H1 (cell line): ENCODE data around the gene SEMA6A.

Experiments used
- CHD2 ChIP-seq: IDR thresholded peaks from 2 replicates; pipeline ENCODE4 v1.6.1; 2012; ENCODE audit warnings: low read length, improper control_type of control experiment
- EP300 ChIP-seq, 2 experiments: IDR thresholded peaks; 1 replicate in 1 of 2; 2 replicates in 1 of 2; pipeline ENCODE4 v1.6.1; 2011 to 2012; ENCODE audit warnings: low read depth in 2 of 2, low read length in 2 of 2, mild to moderate bottlenecking in 2 of 2, borderline replicate concordance in 1 of 2, inconsistent platforms in 1 of 2, moderate library complexity in 1 of 2
- EZH2 ChIP-seq: fragments of 200-600 bp; sonication (generic); IDR thresholded peaks from 2 replicates; pipeline ENCODE4 v1.7.1; 2012; ENCODE audit warnings: low read depth, mild to moderate bottlenecking, moderate library complexity, low read length, inconsistent platforms; ENCODE audit not compliant: severe bottlenecking
- KDM1A ChIP-seq: fragments of 200-600, 300-600 bp; sonication (generic); IDR thresholded peaks from 2 replicates; pipeline ENCODE4 v1.7.1; 2016; ENCODE audit warnings: mild to moderate bottlenecking, low read length, borderline replicate concordance
- POLR2A ChIP-seq, 2 experiments: IDR thresholded peaks; 1 replicate in 1 of 2; 2 replicates in 1 of 2; pipeline ENCODE4 v1.6.1; 2011; ENCODE audit warnings: low read depth in 2 of 2, low read length in 2 of 2, mild to moderate bottlenecking in 2 of 2; ENCODE audit errors: control extremely low read depth in 1 of 2
- RAD21 ChIP-seq, 2 experiments: IDR thresholded peaks in 1 of 2; conservative IDR thresholded peaks in 1 of 2; 2 replicates each; pipeline ENCODE4 v1.6.1; 2011; ENCODE audit warnings: low read depth in 2 of 2, low read length in 2 of 2, improper control_type of control experiment in 1 of 2, inconsistent platforms in 1 of 2, mild to moderate bottlenecking in 1 of 2, moderate library complexity in 1 of 2
- SRF ChIP-seq: IDR thresholded peaks from 2 replicates; pipeline ENCODE4 v1.6.1; 2011; ENCODE audit warnings: mild to moderate bottlenecking, low read depth, low read length, moderate library complexity
- SUZ12 ChIP-seq: fragments of 200-600 bp; sonication (generic); IDR thresholded peaks from 2 replicates; pipeline ENCODE4 v1.6.1; 2012; ENCODE audit warnings: mild to moderate bottlenecking, inconsistent platforms, low read length, moderate library complexity, mixed read lengths
- TF ChIP-seq, protein P1 (sequence below): IDR thresholded peaks from 2 replicates; pipeline ENCODE4 v1.6.1; 2011; ENCODE audit warnings: low read depth, mild to moderate bottlenecking, low read length; ENCODE audit not compliant: insufficient read depth

DNA sequence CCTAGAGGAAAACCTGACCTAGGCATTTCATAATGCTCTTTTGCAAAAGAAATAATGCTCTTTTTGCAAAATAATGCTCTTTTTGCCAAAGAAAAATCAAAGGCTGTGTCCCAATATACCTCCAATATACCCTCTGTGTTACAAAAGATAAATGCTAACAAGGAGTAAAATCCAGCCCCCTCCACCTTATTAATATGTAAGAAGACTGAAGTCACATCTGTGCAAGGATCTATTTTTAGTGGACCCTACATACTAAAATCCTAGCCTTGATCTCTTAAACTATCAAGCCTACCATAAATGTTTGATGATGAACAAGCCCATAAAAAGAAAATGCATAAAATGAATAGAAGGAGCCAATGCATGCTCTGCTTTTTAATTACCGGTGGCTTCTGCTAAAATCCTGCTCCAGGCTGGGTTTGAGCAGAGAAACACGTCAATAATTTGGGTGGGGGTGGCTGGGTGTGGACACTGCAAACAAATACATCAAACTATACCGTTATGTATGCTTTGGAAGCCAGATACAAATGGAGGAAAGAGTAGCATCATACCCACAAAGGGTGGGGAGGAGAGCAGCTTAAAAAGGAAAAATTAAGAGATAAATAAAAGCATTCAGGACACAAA is 131.6 kb downstream of the SEMA6A start:
- TF ChIP-seq POLR2A (IDR thresholded peaks at IDR 0.05; ENCODE audit: control extremely low read depth in 1 of 2, low read depth in 2 of 2, low read length in 2 of 2) (no peak), RAD21 (IDR thresholded peaks at IDR 0.05 in 1 of 2, conservative IDR thresholded peaks at IDR 0.05 in 1 of 2; ENCODE audit: low read depth in 2 of 2, low read length in 2 of 2) (no peak), EP300 (IDR thresholded peaks at IDR 0.05; ENCODE audit: borderline replicate concordance in 1 of 2, low read depth in 2 of 2, low read length in 2 of 2) (no peak), CHD2 (no peak), EZH2 (no peak), SRF (no peak), KDM1A (no peak), SUZ12 (no peak)
- TF ChIP-seq, protein P1, sequence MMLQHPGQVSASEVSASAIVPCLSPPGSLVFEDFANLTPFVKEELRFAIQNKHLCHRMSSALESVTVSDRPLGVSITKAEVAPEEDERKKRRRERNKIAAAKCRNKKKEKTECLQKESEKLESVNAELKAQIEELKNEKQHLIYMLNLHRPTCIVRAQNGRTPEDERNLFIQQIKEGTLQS: no peak
